DMS53 treated with DMSO at 0.1 percent for 48 hours (cell line): Measurements from ENCODE around the gene PMS2.
"Not testable (repeated sequence)": the region's sequence is repeated elsewhere in the genome, so short reads cannot be mapped to it uniquely, and the experiment has no call there.

Experiments
- DNase-seq: peaks from one replicate; lab custom pipeline; 2025; ENCODE audit not compliant: unreplicated experiment; lab: John Stamatoyannopoulos, UW

The PMS2 gene

GRCh38 chr7:6020371-6021286, 11.8 kb upstream of the PMS2 start:
- DNase-seq = peak; percentile 96

- DNase-seq = no peak
Measured at GRCh38 chr7:6016653-6016966, 7.8 kb upstream of the PMS2 start.

- DNase-seq = peak; percentile 76
Measured at GRCh38 chr7:6015917-6016652, 7.2 kb upstream of the PMS2 start.

- peak; percentile 83 for DNase-seq
Measured at GRCh38 chr7:6012355-6013104, 3.7 kb upstream of the PMS2 start.

- DNase-seq = no peak
Measured at GRCh38 chr7:6011541-6011940, 2.7 kb upstream of the PMS2 start.

- DNase-seq = not testable (repeated sequence)
Measured at GRCh38 chr7:6010370-6010769, 1.5 kb upstream of the PMS2 start.

- DNase-seq = not testable (repeated sequence)
Measured at GRCh38 chr7:6007835-6008590, 836 bp downstream of the PMS2 start.

- DNase-seq = no peak
Measured at GRCh38 chr7:6007386-6007785, 1.5 kb downstream of the PMS2 start.

- peak; percentile 71 for DNase-seq
Measured at GRCh38 chr7:5997210-5997808, 11.5 kb downstream of the PMS2 start.

GRCh38 chr7:5987061-5987460, 21.8 kb downstream of the PMS2 start:
- DNase-seq = not testable (repeated sequence)

GRCh38 chr7:5979680-5980314, 29.1 kb downstream of the PMS2 start:
- not testable (repeated sequence) for DNase-seq

- DNase-seq = not testable (repeated sequence)
Measured at GRCh38 chr7:5973580-5973979, 35.3 kb downstream of the PMS2 start.

- not testable (repeated sequence) for DNase-seq
Measured at GRCh38 chr7:5970347-5970911, 38.4 kb downstream of the PMS2 start, which contains the start of gene RSPH10B. TSS of gene RSPH10B (minus strand) at chr7:5970689. CDS start at chr7:5967116, 3,573 bp downstream.

GRCh38 chr7:5963810-5964209, 45.0 kb downstream of the PMS2 start:
- not testable (repeated sequence) for DNase-seq

GRCh38 chr7:5963205-5963604, 45.6 kb downstream of the PMS2 start:
- DNase-seq = not testable (repeated sequence)

GRCh38 chr7:5934945-5935450, 73.9 kb downstream of the PMS2 start:
- DNase-seq = not testable (repeated sequence)

- DNase-seq = not testable (repeated sequence)
Measured at GRCh38 chr7:5931905-5932644, 76.8 kb downstream of the PMS2 start.

GRCh38 chr7:5931250-5931649, 77.6 kb downstream of the PMS2 start:
- not testable (repeated sequence) for DNase-seq
